Astrocyte (in vitro differentiated cells and primary cell): ENCODE data around the gene RAB11FIP3.

ENCODE experiments used
- CTCF ChIP-seq: IDR thresholded peaks from 2 replicates; pipeline ENCODE4 v1.5.1; 2011; ENCODE audit warnings: low read depth, mild to moderate bottlenecking, inconsistent platforms, low read length, moderate library complexity; ENCODE audit not compliant: insufficient read depth
- EZH2 ChIP-seq: IDR thresholded peaks from 2 replicates; pipeline ENCODE4 v1.6.1; 2012; ENCODE audit warnings: mild to moderate bottlenecking, low read length, inconsistent platforms; ENCODE audit not compliant: insufficient read depth

DNA sequence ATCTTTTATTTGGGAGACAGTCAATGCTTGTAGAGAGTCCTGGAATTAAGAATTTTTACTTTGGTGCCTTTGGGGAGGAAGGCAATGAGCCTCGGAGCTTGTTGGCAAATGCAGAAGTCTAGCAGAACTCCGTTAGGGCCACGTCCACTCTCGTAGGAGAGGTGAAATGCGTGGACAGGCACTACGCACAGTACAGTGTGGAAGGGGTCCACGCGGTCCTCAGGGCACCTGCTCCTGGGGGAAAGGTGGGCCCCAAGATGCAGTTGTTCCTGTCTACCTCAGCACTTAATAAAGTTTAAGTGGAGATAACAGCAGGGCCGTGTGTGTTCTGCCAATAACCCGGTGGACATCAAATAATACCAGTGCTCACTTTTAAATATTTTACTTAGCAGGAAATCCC is 1.8 kb downstream of the RAB11FIP3 start:
- TF ChIP-seq EZH2 (no peak), CTCF (no peak)
